DND-41 (cell line): ENCODE data around the gene ACVRL1.

Experiments used
- ATAC-seq: fragments of 200-7000 bp; cut with Tn5 transposase; 3 replicates; pipeline ENCODE4 v1.9.1; 2021; ENCODE audit warnings: low read depth; ENCODE audit not compliant: insufficient read depth
- DNase-seq: peaks from one replicate; pipeline ENCODE4 v3.0.0-alpha.2; 2020
- H2AFZ ChIP-seq: 2 replicates; pipeline ENCODE4 v1.6.0; 2012; ENCODE audit warnings: low read depth, low read length
- H3K27ac ChIP-seq: 2 replicates; pipeline ENCODE4 v1.5.1; 2012; ENCODE audit warnings: low read length, inconsistent platforms
- H3K27me3 ChIP-seq: fragments of 200-600 bp; sonication (generic); 2 replicates; pipeline ENCODE4 v1.6.0; 2012; ENCODE audit warnings: low read length, mild to moderate bottlenecking, inconsistent platforms; ENCODE audit not compliant: insufficient read depth, poor library complexity
- H3K36me3 ChIP-seq: 2 replicates; pipeline ENCODE4 v1.5.1; 2012; ENCODE audit warnings: low read length, inconsistent platforms; ENCODE audit not compliant: insufficient read depth
- H3K4me1 ChIP-seq: 2 replicates; pipeline ENCODE4 v1.5.1; 2012; ENCODE audit warnings: mild to moderate bottlenecking, low read length; ENCODE audit not compliant: insufficient read depth
- H3K4me2 ChIP-seq: 2 replicates; pipeline ENCODE4 v1.6.0; 2012; ENCODE audit warnings: mild to moderate bottlenecking, moderate library complexity, low read length, inconsistent platforms; ENCODE audit not compliant: insufficient read depth
- H3K4me3 ChIP-seq, 2 experiments: fragments of 200-600 bp in 1 of 2; shearing (Covaris generic) in 1 of 2; 2 replicates each; pipeline ENCODE4 v1.5.1; 2012 to 2016; ENCODE audit warnings: inconsistent platforms in 2 of 2, low read length in 2 of 2, mild to moderate bottlenecking in 2 of 2, low read depth in 1 of 2, moderate library complexity in 1 of 2
- H3K79me2 ChIP-seq: 2 replicates; pipeline ENCODE4 v1.6.0; 2012; ENCODE audit warnings: low read length, inconsistent platforms; ENCODE audit not compliant: insufficient read depth
- H3K9ac ChIP-seq: 2 replicates; pipeline ENCODE4 v1.6.0; 2012; ENCODE audit warnings: low read depth, mild to moderate bottlenecking, inconsistent platforms, low read length, moderate library complexity
- H3K9me3 ChIP-seq: 2 replicates; pipeline ENCODE4 v1.5.1; 2012; ENCODE audit warnings: low read length, moderate library complexity, mild to moderate bottlenecking, inconsistent platforms; ENCODE audit not compliant: insufficient read depth, severe bottlenecking
- H4K20me1 ChIP-seq: 2 replicates; pipeline ENCODE4 v1.6.0; 2012; ENCODE audit warnings: low read length; ENCODE audit not compliant: insufficient read depth
- CTCF ChIP-seq: IDR thresholded peaks from 2 replicates; pipeline ENCODE4 v1.5.1; 2012; ENCODE audit warnings: borderline replicate concordance, low read length, moderate library complexity, mild to moderate bottlenecking; ENCODE audit not compliant: poor library complexity, severe bottlenecking; ENCODE audit errors: extremely low read depth
- EZH2 ChIP-seq: IDR thresholded peaks from 3 replicates; pipeline ENCODE4 v1.6.1; 2012; ENCODE audit warnings: borderline replicate concordance, low read depth, mild to moderate bottlenecking, moderate library complexity, low read length, inconsistent platforms; ENCODE audit not compliant: severe bottlenecking

The ACVRL1 gene

GRCh38 chr12:51863363-51863932 is 43.9 kb upstream of the ACVRL1 start:
- no peak overlapping the region for H3K4me3 ChIP-seq
- no peaks in the 10 kb centered on the region for H3K36me3 ChIP-seq
- H3K9me3 ChIP-seq, result no peaks in the 10 kb centered on the region
- H2AFZ ChIP-seq, result no peak overlapping the region
- ATAC-seq, result no peak
- no peaks in the 10 kb centered on the region for H4K20me1 ChIP-seq
- no peaks in the 10 kb centered on the region for H3K27me3 ChIP-seq
- H3K27ac ChIP-seq, result no peak overlapping the region
- H3K79me2 ChIP-seq, result no peaks in the 10 kb centered on the region
- no peaks in the 10 kb centered on the region for H3K4me1 ChIP-seq
- H3K4me2 ChIP-seq, result no peak overlapping the region
- TF ChIP-seq EZH2, result no peak
- TF ChIP-seq CTCF, result no peak
- H3K9ac ChIP-seq, result no peak overlapping the region
- no peak for DNase-seq

DNA sequence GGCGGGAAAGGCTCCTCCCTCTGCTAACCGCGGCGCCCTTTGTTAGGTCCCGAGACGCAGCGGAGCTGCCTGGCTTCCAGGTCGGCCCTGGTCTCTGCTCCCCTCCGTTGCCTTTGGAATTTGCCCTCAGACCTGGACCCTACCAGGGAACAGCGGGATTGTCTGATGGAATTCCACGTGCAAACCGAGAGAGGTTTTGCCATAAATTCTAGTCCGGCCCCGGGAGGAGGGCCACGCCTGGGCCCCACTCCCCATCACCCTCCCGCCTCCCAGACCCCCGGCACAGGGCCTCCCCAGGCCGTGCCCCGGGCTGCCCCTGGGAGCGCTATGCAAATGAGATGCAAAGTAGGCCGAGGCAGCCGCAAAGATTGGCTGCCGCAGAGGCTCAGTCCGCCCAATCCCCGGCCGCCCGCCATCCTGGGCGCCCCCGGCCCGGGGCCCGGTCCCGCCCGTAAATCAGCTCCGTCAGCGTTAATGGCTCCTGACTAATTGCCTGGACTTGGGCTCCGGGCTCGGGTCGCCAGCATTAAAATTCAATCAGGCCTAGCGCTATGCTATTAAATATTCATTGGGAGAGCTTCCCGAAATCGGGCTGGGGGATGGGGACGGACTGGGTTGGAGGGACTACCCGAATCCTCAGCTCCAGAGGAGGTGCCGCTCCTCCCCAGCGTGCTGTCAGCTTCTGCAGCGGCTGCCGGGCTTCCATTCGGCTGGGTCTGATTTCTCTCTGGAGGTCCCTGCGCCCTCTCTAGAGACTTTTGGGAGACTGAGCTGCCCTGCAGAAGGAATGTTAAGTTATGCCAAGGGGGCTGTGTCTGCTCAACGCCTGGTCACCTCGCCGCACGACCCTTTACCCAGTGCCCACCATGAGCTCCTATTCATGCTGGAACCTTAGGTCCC is 43.1 kb upstream of the ACVRL1 start:
- no peak overlapping the region for H3K9ac ChIP-seq
- no peaks in the 10 kb centered on the region for H3K27me3 ChIP-seq
- H4K20me1 ChIP-seq, result no peaks in the 10 kb centered on the region
- no peak overlapping the region for H3K4me3 ChIP-seq
- no peak overlapping the region for H3K27ac ChIP-seq
- DNase-seq, result no peak
- H3K36me3 ChIP-seq, result no peaks in the 10 kb centered on the region
- H3K4me2 ChIP-seq, result no peak overlapping the region
- no peaks in the 10 kb centered on the region for H3K9me3 ChIP-seq
- TF ChIP-seq EZH2, result no peak
- no peak for TF ChIP-seq CTCF
- H2AFZ ChIP-seq, result no peak overlapping the region
- no peaks in the 10 kb centered on the region for H3K79me2 ChIP-seq
- ATAC-seq, result no peak
- H3K4me1 ChIP-seq, result no peaks in the 10 kb centered on the region

GRCh38 chr12:51864833-51865670 is 42.3 kb upstream of the ACVRL1 start:
- no peaks in the 10 kb centered on the region for H3K79me2 ChIP-seq
- ATAC-seq (no peak), DNase-seq (no peak)
- H3K4me1 ChIP-seq, result no peaks in the 10 kb centered on the region
- H3K9me3 ChIP-seq, result no peaks in the 10 kb centered on the region
- H3K36me3 ChIP-seq, result no peaks in the 10 kb centered on the region
- no peak overlapping the region for H3K4me3 ChIP-seq
- no peak overlapping the region for H3K27ac ChIP-seq
- TF ChIP-seq CTCF (no peak), EZH2 (no peak)
- no peak overlapping the region for H2AFZ ChIP-seq
- H3K4me2 ChIP-seq, result no peak overlapping the region
- no peaks in the 10 kb centered on the region for H3K27me3 ChIP-seq
- no peaks in the 10 kb centered on the region for H4K20me1 ChIP-seq
- H3K9ac ChIP-seq, result no peak overlapping the region
